Gastrocnemius medialis (tissue), 4 donors: ENCODE data around the gene HSBP1L1.
A peak's percentile ranks its signal among the peaks of the same experiment; 100 is the strongest.

ENCODE experiments used
- POLR2A ChIP-seq, 2 donors: fragments of 450-650 bp; IDR thresholded peaks; one replicate each; pipeline ENCODE4 v1.6.1; 2017; ENCODE audit warnings: antibody characterized with exemption in 2 of 2, mild to moderate bottlenecking in 2 of 2, moderate library complexity in 2 of 2
- TF ChIP-seq, protein P1 (sequence below), 5 experiments: fragments of 450-650 bp in 3 of 5; fragments of 200-600 bp in 2 of 5; sonication (generic) in 2 of 5; IDR thresholded peaks in 4 of 5; conservative IDR thresholded peaks in 1 of 5; 1 replicate in 4 of 5; 2 replicates in 1 of 5; pipeline ENCODE4 v1.5.1; 2016 to 2019; ENCODE audit warnings: antibody characterized with exemption in 5 of 5, mild to moderate bottlenecking in 3 of 5, moderate library complexity in 3 of 5

DNA sequence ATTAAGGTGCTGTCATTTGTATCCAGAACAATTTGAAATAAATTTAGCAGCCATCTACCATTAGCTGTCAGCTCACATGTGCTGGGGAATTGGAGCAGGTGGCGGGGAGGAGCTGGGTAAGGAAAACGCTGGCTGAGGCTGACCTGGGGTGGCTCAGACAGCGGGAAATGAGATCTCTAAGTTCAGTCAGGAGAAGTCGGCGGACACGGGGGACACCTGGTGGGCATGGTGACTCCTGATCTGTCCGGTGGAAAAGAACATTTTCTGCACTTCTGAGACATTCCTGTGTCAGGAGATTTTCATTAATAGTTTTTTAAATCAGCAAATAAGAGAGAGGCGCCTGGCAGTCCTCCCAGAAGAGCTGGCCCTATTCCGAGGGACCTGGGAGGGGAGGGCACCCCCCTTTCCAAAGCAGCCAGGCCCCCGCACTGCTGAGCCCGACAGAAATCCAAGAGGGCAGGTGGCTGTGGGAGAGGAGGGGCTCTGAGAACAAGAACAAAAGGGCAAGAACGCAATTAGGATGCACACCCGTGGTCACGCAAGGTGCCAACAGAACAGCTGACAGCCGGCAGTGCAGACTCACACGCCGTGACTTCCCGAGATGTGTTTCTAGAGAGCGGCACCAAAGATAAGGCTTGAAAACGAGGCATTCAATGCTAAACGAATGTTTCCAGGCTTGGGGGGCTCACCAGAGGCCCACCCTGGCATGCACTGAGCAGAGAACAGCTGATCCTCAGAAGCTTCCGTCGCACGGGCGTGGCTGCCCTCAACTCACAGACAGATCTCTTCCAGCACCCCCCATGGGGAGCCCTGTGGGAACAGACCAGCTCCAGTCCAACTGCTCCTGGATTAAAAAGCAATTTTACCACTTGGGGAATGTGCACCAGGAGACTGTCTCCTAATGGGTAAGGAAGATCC, 39.4 kb upstream of the HSBP1L1 start:
- TF ChIP-seq, protein P1, sequence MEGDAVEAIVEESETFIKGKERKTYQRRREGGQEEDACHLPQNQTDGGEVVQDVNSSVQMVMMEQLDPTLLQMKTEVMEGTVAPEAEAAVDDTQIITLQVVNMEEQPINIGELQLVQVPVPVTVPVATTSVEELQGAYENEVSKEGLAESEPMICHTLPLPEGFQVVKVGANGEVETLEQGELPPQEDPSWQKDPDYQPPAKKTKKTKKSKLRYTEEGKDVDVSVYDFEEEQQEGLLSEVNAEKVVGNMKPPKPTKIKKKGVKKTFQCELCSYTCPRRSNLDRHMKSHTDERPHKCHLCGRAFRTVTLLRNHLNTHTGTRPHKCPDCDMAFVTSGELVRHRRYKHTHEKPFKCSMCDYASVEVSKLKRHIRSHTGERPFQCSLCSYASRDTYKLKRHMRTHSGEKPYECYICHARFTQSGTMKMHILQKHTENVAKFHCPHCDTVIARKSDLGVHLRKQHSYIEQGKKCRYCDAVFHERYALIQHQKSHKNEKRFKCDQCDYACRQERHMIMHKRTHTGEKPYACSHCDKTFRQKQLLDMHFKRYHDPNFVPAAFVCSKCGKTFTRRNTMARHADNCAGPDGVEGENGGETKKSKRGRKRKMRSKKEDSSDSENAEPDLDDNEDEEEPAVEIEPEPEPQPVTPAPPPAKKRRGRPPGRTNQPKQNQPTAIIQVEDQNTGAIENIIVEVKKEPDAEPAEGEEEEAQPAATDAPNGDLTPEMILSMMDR (IDR thresholded peaks at IDR 0.05 in 4 of 5, conservative IDR thresholded peaks at IDR 0.05 in 1 of 5) = peak; percentile 12 to 36 (median 27)
- peak in 1 of 2 donors; percentile 23 for TF ChIP-seq POLR2A (IDR thresholded peaks at IDR 0.05)
